Measurements from ENCODE around the gene ACTG2. TPM values are rescaled to one million over a fixed set of nuclear protein-coding genes. Genes with fewer than 3 reads are reported as not detected.

The ACTG2 gene
- total RNA-seq, 4 donors from 2014 or later: 0.51 to 8.5 (median 3.1) TPM

GRCh38 chr2:73944714-73945113, 51.9 kb downstream of the ACTG2 start:
- no peak for TF ChIP-seq CTCF (IDR thresholded peaks at IDR 0.05; ENCODE audit: low read depth)

- no peak for TF ChIP-seq CTCF (IDR thresholded peaks at IDR 0.05; ENCODE audit: low read depth)
Observed at GRCh38 chr2:73946215-73946614, 53.4 kb downstream of the ACTG2 start.

GRCh38 chr2:73946666-73947065, 53.9 kb downstream of the ACTG2 start:
- no peak for TF ChIP-seq CTCF (IDR thresholded peaks at IDR 0.05; ENCODE audit: low read depth)

GRCh38 chr2:73947412-73948018, 54.7 kb downstream of the ACTG2 start:
- TF ChIP-seq CTCF (IDR thresholded peaks at IDR 0.05; ENCODE audit: low read depth): no peak

- TF ChIP-seq CTCF (IDR thresholded peaks at IDR 0.05; ENCODE audit: low read depth): no peak
Observed at GRCh38 chr2:73949802-73950201, 57.0 kb downstream of the ACTG2 start.

GRCh38 chr2:73952499-73953446, 60.0 kb downstream of the ACTG2 start:
- no peak for TF ChIP-seq CTCF (IDR thresholded peaks at IDR 0.05; ENCODE audit: low read depth)

- no peak for TF ChIP-seq CTCF (IDR thresholded peaks at IDR 0.05; ENCODE audit: low read depth)
Observed at GRCh38 chr2:73956218-73956865, 63.5 kb downstream of the ACTG2 start.

Data from subcutaneous adipose tissue (tissue), 4 donors.